SK-N-SH (cell line): ENCODE results near the gene MYO1D. TPM values are rescaled to one million over a fixed set of nuclear protein-coding genes. Genes with fewer than 3 reads are reported as not detected.

Experiments used
- CTCF ChIA-PET: fragments of 300-600, 350-600 bp; formaldehyde crosslinking; extraction: SDS; loops from one replicate; lab custom pipeline; 2021; lab: Yijun Ruan, JAX
- POLR2A ChIA-PET: fragments of 350-600 bp; sonication (Branson Sonifier 250); formaldehyde crosslinking; extraction: SDS; loops from one replicate; lab custom pipeline; 2020; ENCODE audit warnings: antibody characterized with exemption, inconsistent platforms; lab: Yijun Ruan, JAX
- DNase-seq: peaks from one replicate; pipeline ENCODE4 v3.0.0; 2012
- H2AFZ ChIP-seq: fragments of 200-600 bp; sonication (generic); 2 replicates; pipeline ENCODE4 v1.8.1; 2016; ENCODE audit warnings: antibody characterized with exemption, mild to moderate bottlenecking, low read depth
- H3F3A ChIP-seq: fragments of 200-600 bp; sonication (generic); replicated peaks from 2 replicates; pipeline ENCODE3; 2016; ENCODE audit warnings: antibody characterized with exemption, mild to moderate bottlenecking; ENCODE audit not compliant: insufficient read depth
- H3K27ac ChIP-seq, 2 experiments: fragments of 200-500 bp in 1 of 2; fragments of 200-600 bp in 1 of 2; sonication (Bioruptor generic) in 1 of 2; sonication (generic), shearing (Covaris generic) in 1 of 2; 2 replicates each; pipeline versions ENCODE4 v1.5.1 to v1.6.1; 2014 to 2016; ENCODE audit warnings: low read depth in 2 of 2, inconsistent platforms in 1 of 2, low read length in 1 of 2, mild to moderate bottlenecking in 1 of 2, mixed read lengths in 1 of 2
- H3K27me3 ChIP-seq: fragments of 200-600 bp; sonication (generic), shearing (Covaris generic); 2 replicates; pipeline ENCODE4 v1.6.1; 2016; ENCODE audit warnings: mixed run types; ENCODE audit not compliant: insufficient read depth
- H3K36me3 ChIP-seq, 2 experiments: fragments of 200-500 bp in 1 of 2; fragments of 200-600 bp in 1 of 2; sonication (Bioruptor generic) in 1 of 2; sonication (generic) in 1 of 2; replicated peaks in 1 of 2; 2 replicates each; pipeline versions ENCODE3 to v1.5.1; 2014 to 2016; ENCODE audit warnings: low read length in 1 of 2, mild to moderate bottlenecking in 1 of 2; ENCODE audit not compliant: insufficient read depth in 2 of 2, control insufficient read depth in 1 of 2
- H3K4me1 ChIP-seq, 2 experiments: fragments of 200-500 bp in 1 of 2; fragments of 200-600 bp in 1 of 2; sonication (Bioruptor generic) in 1 of 2; sonication (generic), shearing (Covaris generic) in 1 of 2; 2 replicates each; pipeline versions ENCODE4 v1.5.1 to v1.6.1; 2014 to 2016; ENCODE audit warnings: low read depth in 1 of 2, low read length in 1 of 2, mixed run types in 1 of 2; ENCODE audit not compliant: insufficient read depth in 2 of 2, control insufficient read depth in 1 of 2
- H3K4me2 ChIP-seq: fragments of 200-600 bp; sonication (generic), shearing (Covaris generic); 2 replicates; pipeline ENCODE4 v1.6.1; 2017; ENCODE audit warnings: mixed run types
- H3K4me3 ChIP-seq, 2 experiments: fragments of 200-500 bp in 1 of 2; fragments of 200-600 bp in 1 of 2; sonication (Bioruptor generic) in 1 of 2; sonication (generic), shearing (Covaris generic) in 1 of 2; 2 replicates each; pipeline versions ENCODE4 v1.5.1 to v1.8.1; 2014 to 2016; ENCODE audit warnings: low read depth in 2 of 2, inconsistent platforms in 1 of 2, low read length in 1 of 2, mild to moderate bottlenecking in 1 of 2, mixed read lengths in 1 of 2, moderate library complexity in 1 of 2
- H3K79me2 ChIP-seq: fragments of 200-600 bp; sonication (generic); 2 replicates; pipeline ENCODE4 v1.8.1; 2017; ENCODE audit warnings: mild to moderate bottlenecking; ENCODE audit not compliant: insufficient read depth
- H3K9ac ChIP-seq: fragments of 200-600 bp; sonication (generic); 2 replicates; pipeline ENCODE4 v1.6.1; 2017; ENCODE audit warnings: mixed run types
- H3K9me2 ChIP-seq: fragments of 200-600 bp; sonication (generic); 2 replicates; pipeline ENCODE4 v1.6.1; 2017; ENCODE audit warnings: mixed run types
- H3K9me3 ChIP-seq: fragments of 200-600 bp; sonication (generic); 2 replicates; pipeline ENCODE4 v1.6.1; 2017; ENCODE audit warnings: mixed run types, mild to moderate bottlenecking, moderate library complexity
- H4K20me1 ChIP-seq: fragments of 200-600 bp; sonication (generic); 2 replicates; pipeline ENCODE4 v1.6.1; 2017; ENCODE audit warnings: mild to moderate bottlenecking, mixed run types; ENCODE audit not compliant: insufficient read depth
- FOXJ3 ChIP-seq: sonication (generic); formaldehyde crosslinking; IDR thresholded peaks from 2 replicates; pipeline ENCODE4 v1.5.1; 2020; ENCODE audit warnings: mild to moderate bottlenecking, missing genetic modification reagents
- IRF3 ChIP-seq: fragments of 150-350 bp; IDR thresholded peaks from 2 replicates; pipeline ENCODE4 v1.6.1; 2016; ENCODE audit warnings: mild to moderate bottlenecking, low read depth, low read length
- MEF2A ChIP-seq: IDR thresholded peaks from 2 replicates; pipeline ENCODE4 v1.4.0; 2012; ENCODE audit warnings: low read depth, borderline replicate concordance
- MXI1 ChIP-seq: IDR thresholded peaks from 2 replicates; pipeline ENCODE4 v1.6.1; 2012; ENCODE audit warnings: mild to moderate bottlenecking, low read depth, low read length, improper control_type of control experiment
- NFIC ChIP-seq: IDR thresholded peaks from 2 replicates; pipeline ENCODE4 v1.4.0; 2012; ENCODE audit warnings: borderline replicate concordance
- NRF1 ChIP-seq: IDR thresholded peaks from 2 replicates; pipeline ENCODE4 v1.6.1; 2012; ENCODE audit warnings: low read depth, mild to moderate bottlenecking, low read length
- POLR2AphosphoS5 ChIP-seq: IDR thresholded peaks from 2 replicates; pipeline ENCODE4 v1.6.1; 2012; ENCODE audit warnings: low read depth, low read length
- RAD21 ChIP-seq: IDR thresholded peaks from 2 replicates; pipeline ENCODE4 v1.6.1; 2012; ENCODE audit warnings: mild to moderate bottlenecking, low read length
- RCOR1 ChIP-seq: fragments of 150-350 bp; IDR thresholded peaks from 2 replicates; pipeline ENCODE4 v1.6.1; 2017; ENCODE audit warnings: antibody characterized with exemption, low read length
- SIN3A ChIP-seq: IDR thresholded peaks from 2 replicates; pipeline ENCODE4 v1.6.1; 2012; ENCODE audit warnings: low read depth, mild to moderate bottlenecking, low read length, moderate library complexity, borderline replicate concordance
- SMC3 ChIP-seq: IDR thresholded peaks from 2 replicates; pipeline ENCODE4 v1.6.1; 2012; ENCODE audit warnings: low read depth, low read length, improper control_type of control experiment
- TAF1 ChIP-seq: IDR thresholded peaks from 2 replicates; pipeline ENCODE4 v1.6.1; 2012; ENCODE audit warnings: low read depth, mild to moderate bottlenecking, low read length, moderate library complexity, borderline replicate concordance
- USF1 ChIP-seq: IDR thresholded peaks from 2 replicates; pipeline ENCODE4 v1.4.0; 2012; ENCODE audit warnings: low read depth, borderline replicate concordance
- ZBTB33 ChIP-seq: IDR thresholded peaks from 2 replicates; pipeline ENCODE4 v1.4.0; 2012; ENCODE audit warnings: low read depth, borderline replicate concordance
- WGBS: methylation state at CpG from one replicate; pipeline ENCODE4 v1.1.6; 2017; ENCODE audit warnings: low lambda C conversion rate; 5-methylcytosine and 5-hydroxymethylcytosine counted together
- polyA plus RNA-seq, 3 experiments: library from polyadenylated mRNA; depleted of rRNA; stranded (reverse); fragments of >200 nt; gene quantifications; 2 replicates each; pipeline ENCODE4 v1.2.3, GENCODE V29; 2012

MYO1D gene
- polyA plus RNA-seq, 1 of the 3 experiments (the other 2 are of a cell fraction) = 20.4 TPM

GRCh38 chr17:32847977-32848376 lies 28.9 kb downstream of the MYO1D start (continued):
- TF ChIP-seq SMC3 = no peak
- TF ChIP-seq, all 33 proteins: peak for 0

GRCh38 chr17:32846143-32846542 lies 30.8 kb downstream of the MYO1D start:
- ChIA-PET POLR2A (no interaction called here), CTCF (interaction anchor here (1.0 to 2.0 kb wide), 4 partner anchors 9 to 41 kb away, joined by 3 to 12 read pairs (median 3); partner anchors contain the start of gene MYO1D)
- no peaks in the 10 kb centered on the region for H3F3A ChIP-seq
- H3K36me3 ChIP-seq = no peaks in the 10 kb centered on the region
- H3K9me2 ChIP-seq = no peaks in the 10 kb centered on the region
- H3K27ac ChIP-seq = no peak overlapping the region
- no peaks in the 10 kb centered on the region for H3K27me3 ChIP-seq
- no peak overlapping the region for H3K9ac ChIP-seq
- no peak for TF ChIP-seq RAD21
- H2AFZ ChIP-seq = no peak overlapping the region
- WGBS = 89% methylated on average over 1 of the region's 1 CpG
- H3K79me2 ChIP-seq = peaks cover 16% of the 10 kb centered on the region; the same call in 1 of the 2 replicates
- no peaks in the 10 kb centered on the region for H4K20me1 ChIP-seq
- no peak overlapping the region for H3K4me3 ChIP-seq
- H3K4me1 ChIP-seq = no peaks in the 10 kb centered on the region
- H3K4me2 ChIP-seq = no peak overlapping the region
- no peak for DNase-seq
- no peaks in the 10 kb centered on the region for H3K9me3 ChIP-seq

- Histone ChIP-seq H3K79me2 (no peaks in the 10 kb centered on the region; the same call in 1 of the 2 replicates), H3K27me3 (no peaks in the 10 kb centered on the region)
- CTCF ChIA-PET = interaction anchor here (0.9 to 1.1 kb wide), 2 partner anchors 10 to 37 kb away, joined by 4 read pairs; partner anchors contain the start of gene MYO1D
Observed at GRCh38 chr17:32840241-32840640, 36.7 kb downstream of the MYO1D start.

GRCh38 chr17:32836527-32836926 lies 40.4 kb downstream of the MYO1D start:
- Histone ChIP-seq H3K27me3 (no peaks in the 10 kb centered on the region), H3K4me1 (peaks cover 0 to 8% of the 10 kb centered on the region in 2 experiments; a peak in 2 of 4 replicates), H3K79me2 (no peaks in the 10 kb centered on the region), H3K27ac (no peak overlapping the region), H2AFZ (no peak overlapping the region), H3K9me2 (no peaks in the 10 kb centered on the region), H4K20me1 (no peaks in the 10 kb centered on the region), H3K9ac (no peak overlapping the region), H3K9me3 (no peaks in the 10 kb centered on the region), H3K4me3 (no peak overlapping the region), H3K36me3 (no peaks in the 10 kb centered on the region), H3K4me2 (no peak overlapping the region), H3F3A (no peaks in the 10 kb centered on the region)
- ChIA-PET CTCF (interaction anchor here (1.3 to 1.4 kb wide), 2 partner anchors 40 to 53 kb away, joined by 4 to 5 read pairs; partner anchors contain the start of gene MYO1D), POLR2A (no interaction called here)
- 81% methylated on average over 2 of the region's 2 CpGs for WGBS
- DNase-seq = no peak
- TF ChIP-seq RCOR1 (no peak), ZBTB33 (no peak), SIN3A (no peak), USF1 (no peak), NRF1 (no peak), FOXJ3 (CRISPR knock-in tag) (no peak), TAF1 (no peak), NFIC (no peak), POLR2AphosphoS5 (no peak), MXI1 (no peak), IRF3 (no peak)

More at GRCh38 chr17:32840241-32840640, 36.7 kb downstream of the MYO1D start:
- H3K4me2 ChIP-seq = no peak overlapping the region
- no peak overlapping the region for H3K4me3 ChIP-seq
- 53% methylated on average over 4 of the region's 4 CpGs for WGBS
- H3K27ac ChIP-seq = no peak overlapping the region
- H4K20me1 ChIP-seq = no peaks in the 10 kb centered on the region
- H3F3A ChIP-seq = no peaks in the 10 kb centered on the region
- TF ChIP-seq MEF2A = no peak
- TF ChIP-seq, all 33 proteins: peak for 0
- H3K36me3 ChIP-seq = no peaks in the 10 kb centered on the region
- POLR2A ChIA-PET = no interaction called here
- DNase-seq = peak; percentile 17
- peaks cover 0 to 8% of the 10 kb centered on the region in 2 experiments; a peak in 2 of 4 replicates for H3K4me1 ChIP-seq
- no peak overlapping the region for H2AFZ ChIP-seq
- no peak overlapping the region for H3K9ac ChIP-seq
- H3K9me2 ChIP-seq = no peaks in the 10 kb centered on the region
- H3K9me3 ChIP-seq = no peaks in the 10 kb centered on the region
